Neural crest cell (in vitro differentiated cells): ENCODE data around the gene SMAP1. TPM values are rescaled to one million over a fixed set of nuclear protein-coding genes. Genes with fewer than 3 reads are reported as not detected.

Experiments
- DNase-seq: peaks from one replicate; pipeline ENCODE4 v3.0.0; 2021; ENCODE audit warnings: low read depth, mixed read lengths, low spot score
- H3K27ac Mint-ChIP-seq: one replicate; pipeline ENCODE4 v1.8.0; 2021; ENCODE audit warnings: mild to moderate bottlenecking, mixed read lengths; ENCODE audit not compliant: unreplicated experiment
- H3K27me3 Mint-ChIP-seq: 2 replicates; pipeline ENCODE4 v1.8.0; 2021; ENCODE audit warnings: low read depth, mild to moderate bottlenecking, mixed read lengths
- H3K36me3 Mint-ChIP-seq: 2 replicates; pipeline ENCODE4 v1.8.0; 2021; ENCODE audit warnings: low read depth, mild to moderate bottlenecking, mixed read lengths
- H3K4me1 Mint-ChIP-seq: 2 replicates; pipeline ENCODE4 v1.8.0; 2021; ENCODE audit warnings: mixed read lengths
- H3K4me3 Mint-ChIP-seq: one replicate; pipeline ENCODE4 v1.8.0; 2021; ENCODE audit warnings: mild to moderate bottlenecking, mixed read lengths
- H3K9me3 Mint-ChIP-seq: 2 replicates; pipeline ENCODE4 v1.8.0; 2021; ENCODE audit warnings: mixed read lengths
- CTCF ChIP-seq: fragments of 200-600 bp; sonication (generic); conservative IDR thresholded peaks from 2 replicates; pipeline ENCODE4 v1.5.0; 2021; ENCODE audit warnings: antibody characterized with exemption, mild to moderate bottlenecking
- total RNA-seq: library from RNA; stranded (reverse); gene quantifications from 2 replicates; pipeline ENCODE4 v1.2.1, GENCODE V29; 2021

The SMAP1 gene
- total RNA-seq, 1 donor from 2014 or later, result 30.5 TPM

- no peak for TF ChIP-seq CTCF
These were observed 211.8 kb downstream of the SMAP1 start for GRCh38 chr6:70879496-70879895.

GRCh38 chr6:70884074-70884983 lies 216.6 kb downstream of the SMAP1 start:
- Mint-ChIP-seq H3K36me3 (no peaks in the 10 kb centered on the region), H3K9me3 (no peaks in the 10 kb centered on the region), H3K4me1 (no peaks in the 10 kb centered on the region), H3K27ac (no peak overlapping the region), H3K4me3 (no peak overlapping the region), H3K27me3 (no peaks in the 10 kb centered on the region)
- TF ChIP-seq CTCF, result peak; percentile 91
- DNase-seq, result peak; percentile 83

More at GRCh38 chr6:70879496-70879895, 211.8 kb downstream of the SMAP1 start:
- Mint-ChIP-seq H3K4me3 (no peak overlapping the region), H3K9me3 (no peaks in the 10 kb centered on the region), H3K36me3 (no peaks in the 10 kb centered on the region), H3K27ac (no peak overlapping the region), H3K27me3 (no peaks in the 10 kb centered on the region), H3K4me1 (peaks cover 3% of the 10 kb centered on the region)
- no peak for DNase-seq

DNA sequence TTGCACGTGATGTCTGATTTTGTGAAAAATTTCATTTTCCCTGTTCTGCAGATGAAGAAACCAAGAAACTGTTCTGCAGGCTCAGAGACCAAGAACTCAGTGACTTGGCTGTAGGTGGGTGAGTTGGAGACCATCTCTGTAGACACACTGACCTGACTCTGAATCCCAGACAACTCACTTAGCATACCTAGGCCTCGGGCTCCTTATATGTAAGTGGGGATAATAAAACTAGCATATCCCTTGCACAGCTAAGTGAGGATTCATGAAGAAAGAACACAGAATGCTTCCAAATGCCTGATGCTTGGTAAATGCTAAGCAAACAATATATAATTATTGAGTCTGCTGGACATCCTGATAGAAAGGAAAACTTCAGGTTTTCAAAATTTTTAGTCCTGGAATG lies 218.4 kb downstream of the SMAP1 start:
- Mint-ChIP-seq H3K4me1 (no peaks in the 10 kb centered on the region), H3K36me3 (no peaks in the 10 kb centered on the region), H3K4me3 (no peak overlapping the region), H3K27me3 (no peaks in the 10 kb centered on the region), H3K9me3 (no peaks in the 10 kb centered on the region), H3K27ac (no peak overlapping the region)
- TF ChIP-seq CTCF, result no peak
- DNase-seq, result no peak

DNA sequence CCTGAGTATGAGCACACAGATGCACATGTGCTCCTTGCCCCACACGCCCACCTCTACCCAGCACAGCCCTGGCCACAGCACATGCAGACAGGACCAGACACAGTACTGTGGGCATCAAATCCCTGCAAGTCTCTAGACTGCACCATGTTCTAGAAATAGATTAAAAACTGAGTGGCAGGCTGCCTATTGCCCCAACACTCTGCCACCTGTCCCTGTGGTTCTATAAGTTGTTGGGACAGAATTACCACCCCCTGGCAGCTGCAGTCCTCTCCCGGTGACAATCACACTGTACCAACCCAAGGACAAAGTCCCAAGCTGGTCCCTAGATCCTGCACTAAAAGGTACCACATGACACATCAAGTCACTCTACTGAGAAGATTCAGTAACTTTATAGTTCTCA lies 219.0 kb downstream of the SMAP1 start:
- no peaks in the 10 kb centered on the region for H3K36me3 Mint-ChIP-seq
- no peak overlapping the region for H3K4me3 Mint-ChIP-seq
- DNase-seq, result no peak
- H3K4me1 Mint-ChIP-seq, result no peaks in the 10 kb centered on the region
- no peaks in the 10 kb centered on the region for H3K27me3 Mint-ChIP-seq
- H3K27ac Mint-ChIP-seq, result no peak overlapping the region
- no peak for TF ChIP-seq CTCF
- no peaks in the 10 kb centered on the region for H3K9me3 Mint-ChIP-seq

DNA sequence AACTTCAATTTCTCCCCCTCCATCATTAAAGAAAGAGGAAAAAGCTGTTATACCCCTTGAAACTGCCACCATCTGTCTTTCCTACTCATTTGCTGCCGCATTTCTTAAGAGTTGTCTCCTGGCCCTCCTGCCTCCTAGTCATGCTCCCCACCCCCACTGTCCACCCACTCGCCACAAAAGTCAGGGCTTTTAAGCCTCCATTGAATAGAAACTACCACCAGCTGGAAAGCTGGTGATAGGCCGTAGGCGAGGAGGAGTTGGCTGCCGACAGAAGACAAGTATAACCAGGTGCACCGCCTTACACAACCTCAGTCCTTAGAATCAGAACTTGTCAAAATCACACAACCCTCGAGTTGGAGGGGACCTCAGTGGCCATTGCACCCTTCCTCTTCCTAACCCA lies 221.6 kb downstream of the SMAP1 start:
- Mint-ChIP-seq H3K4me1 (no peaks in the 10 kb centered on the region), H3K4me3 (no peak overlapping the region), H3K27ac (peak overlapping the region; percentile 4), H3K9me3 (no peaks in the 10 kb centered on the region), H3K36me3 (no peaks in the 10 kb centered on the region), H3K27me3 (no peaks in the 10 kb centered on the region)
- no peak for DNase-seq
- no peak for TF ChIP-seq CTCF
